WTC11 (cell line): ENCODE data around the gene TNFAIP2. TPM values are rescaled to one million over a fixed set of nuclear protein-coding genes. Genes with fewer than 3 reads are reported as not detected.
"Not testable (repeated sequence)": the region's sequence is repeated elsewhere in the genome, so short reads cannot be mapped to it uniquely, and the experiment has no call there.

ENCODE experiments used
- ATAC-seq: fragments of 200-7000 bp; cut with Tn5 transposase; 2 replicates; pipeline ENCODE4 v1.10.0; 2021; ENCODE audit warnings: mild to moderate bottlenecking, moderate library complexity
- CTCF ChIA-PET: fragments of 300-600 bp; sonication (Branson Sonifier 250); formaldehyde crosslinking; loops from one replicate; lab custom pipeline; 2021; ENCODE audit warnings: antibody characterized with exemption; lab: Charles Lee
- POLR2A ChIA-PET: fragments of 350-600 bp; sonication (Branson Sonifier 250); formaldehyde crosslinking; loops from one replicate; lab custom pipeline; 2021; ENCODE audit warnings: antibody characterized with exemption; lab: Charles Lee
- DNase-seq: peaks from one replicate; pipeline ENCODE4 v3.0.0; 2021; ENCODE audit warnings: low spot score
- H3K27ac Mint-ChIP-seq: 2 replicates; pipeline ENCODE4 v1.8.0; 2021; ENCODE audit warnings: mixed read lengths
- H3K27me3 Mint-ChIP-seq: 2 replicates; pipeline ENCODE4 v1.8.0; 2021; ENCODE audit warnings: low read depth, mild to moderate bottlenecking, moderate library complexity, mixed read lengths
- H3K36me3 Mint-ChIP-seq: 2 replicates; pipeline ENCODE4 v1.8.0; 2021; ENCODE audit warnings: mixed read lengths
- H3K4me1 Mint-ChIP-seq: 2 replicates; pipeline ENCODE4 v1.8.0; 2022; ENCODE audit warnings: mixed read lengths
- H3K4me3 Mint-ChIP-seq: 2 replicates; pipeline ENCODE4 v1.8.0; 2021; ENCODE audit warnings: mild to moderate bottlenecking, moderate library complexity, mixed read lengths
- H3K9me3 Mint-ChIP-seq: 2 replicates; pipeline ENCODE4 v1.8.0; 2021; ENCODE audit warnings: mixed read lengths
- HMGA2 ChIP-seq: fragments of 250-450 bp; sonication (Bioruptor Pico); IDR thresholded peaks from 2 replicates; pipeline ENCODE4 v1.4.0; 2021; ENCODE audit warnings: mild to moderate bottlenecking, moderate library complexity
- HMGXB4 ChIP-seq: sonication (generic); formaldehyde crosslinking; IDR thresholded peaks from 2 replicates; pipeline ENCODE4 v1.8.1; 2023; ENCODE audit warnings: mild to moderate bottlenecking, moderate library complexity, missing genetic modification reagents
- IRF1 ChIP-seq: sonication (generic); formaldehyde crosslinking; IDR thresholded peaks from 2 replicates; pipeline ENCODE4 v1.8.0; 2023; ENCODE audit warnings: missing genetic modification reagents
- KAT7 ChIP-seq: sonication (generic); formaldehyde crosslinking; IDR thresholded peaks from 2 replicates; pipeline ENCODE4 v1.8.1; 2023; ENCODE audit warnings: missing genetic modification reagents, mild to moderate bottlenecking, borderline replicate concordance
- PRDM15 ChIP-seq: sonication (generic); formaldehyde crosslinking; IDR thresholded peaks from 2 replicates; pipeline ENCODE4 v1.8.0; 2022; ENCODE audit warnings: missing genetic modification reagents
- PREB ChIP-seq: sonication (generic); formaldehyde crosslinking; IDR thresholded peaks from 2 replicates; pipeline ENCODE4 v1.8.1; 2022; ENCODE audit warnings: mild to moderate bottlenecking, missing genetic modification reagents, moderate library complexity, borderline replicate concordance
- SOX15 ChIP-seq: fragments of 250-450 bp; sonication (Bioruptor Pico); IDR thresholded peaks from 2 replicates; pipeline ENCODE4 v1.9.0; 2021; ENCODE audit warnings: mild to moderate bottlenecking
- TEAD1 ChIP-seq: sonication (generic); formaldehyde crosslinking; IDR thresholded peaks from 2 replicates; pipeline ENCODE4 v1.8.0; 2022; ENCODE audit warnings: mild to moderate bottlenecking, missing genetic modification reagents
- USF2 ChIP-seq: sonication (generic); formaldehyde crosslinking; IDR thresholded peaks from 2 replicates; pipeline ENCODE4 v1.8.1; 2023; ENCODE audit warnings: mild to moderate bottlenecking, missing genetic modification reagents, moderate library complexity
- ZNF121 ChIP-seq: sonication (generic); formaldehyde crosslinking; IDR thresholded peaks from 2 replicates; pipeline ENCODE4 v1.8.0; 2023; ENCODE audit warnings: missing genetic modification reagents
- ZNF232 ChIP-seq: sonication (generic); formaldehyde crosslinking; IDR thresholded peaks from 2 replicates; pipeline ENCODE4 v1.8.0; 2022; ENCODE audit warnings: mild to moderate bottlenecking, missing genetic modification reagents
- ZNF263 ChIP-seq: sonication (generic); formaldehyde crosslinking; IDR thresholded peaks from 2 replicates; pipeline ENCODE4 v1.8.1; 2022; ENCODE audit warnings: low read depth, mild to moderate bottlenecking, moderate library complexity, missing genetic modification reagents
- ZNF317 ChIP-seq: sonication (generic); formaldehyde crosslinking; IDR thresholded peaks from 2 replicates; pipeline ENCODE4 v1.8.1; 2023; ENCODE audit warnings: low read depth, mild to moderate bottlenecking, moderate library complexity, missing genetic modification reagents, borderline replicate concordance
- total RNA-seq: library from RNA; stranded (reverse); gene quantifications from 3 replicates; pipeline ENCODE4 v1.2.3, GENCODE V29; 2021

Gene TNFAIP2
- total RNA-seq, 1 experiment from 2014 or later = 24.1 TPM

GRCh38 chr14:103116636-103117035 lies 6.6 kb upstream of the TNFAIP2 start (continued):
- TF ChIP-seq PRDM15 (no peak), ZNF317 (CRISPR knock-in tag) (no peak), SOX15 (no peak), TEAD1 (no peak), PREB (CRISPR knock-in tag) (no peak), ZNF232 (CRISPR knock-in tag) (no peak), ZNF263 (CRISPR knock-in tag) (no peak), HMGA2 (CRISPR knock-in tag) (no peak)

GRCh38 chr14:103117499-103117898 lies 5.8 kb upstream of the TNFAIP2 start:
- H3K27ac Mint-ChIP-seq, H3K9me3 Mint-ChIP-seq, POLR2A ChIA-PET, H3K36me3 Mint-ChIP-seq, H3K4me1 Mint-ChIP-seq, ATAC-seq, H3K27me3 Mint-ChIP-seq, DNase-seq, H3K4me3 Mint-ChIP-seq: not testable (repeated sequence)
- CTCF ChIA-PET = interaction anchor here (0.7 to 3.1 kb wide), 3 partner anchors 9 to 68 kb away, joined by 5 to 27 read pairs (median 8); no protein-coding TSS in a partner anchor
- peak; percentile 67; the same call in 1 of the 2 replicates for TF ChIP-seq ZNF121 (CRISPR knock-in tag)

- H3K4me3 Mint-ChIP-seq = no peak overlapping the region
- no peak for DNase-seq
- H3K27ac Mint-ChIP-seq = no peak overlapping the region
- TF ChIP-seq USF2 (peak; percentile 51; the same call in 1 of the 2 replicates), IRF1 (no peak), KAT7 (CRISPR knock-in tag) (no peak), HMGXB4 (no peak)
- TF ChIP-seq, all 79 proteins: peak for 1
- ATAC-seq = no peak
- no peaks in the 10 kb centered on the region for H3K9me3 Mint-ChIP-seq
- no peaks in the 10 kb centered on the region for H3K36me3 Mint-ChIP-seq
- POLR2A ChIA-PET = interaction anchor here (0.6 kb wide), 1 partner anchor 982 kb away, joined by 3 read pairs; no protein-coding TSS in a partner anchor
- CTCF ChIA-PET = interaction anchor here (0.7 to 3.1 kb wide), 4 partner anchors 9 to 272 kb away, joined by 3 to 27 read pairs (median 6); no protein-coding TSS in a partner anchor
- H3K27me3 Mint-ChIP-seq = no peaks in the 10 kb centered on the region; the same call in 1 of the 2 replicates
- peaks cover 8% of the 10 kb centered on the region for H3K4me1 Mint-ChIP-seq
These were observed 5.1 kb upstream of the TNFAIP2 start for GRCh38 chr14:103118018-103118662.
